GM19239 (cell line): ENCODE data around the gene PPFIA1.
"Not testable (repeated sequence)": the region's sequence is repeated elsewhere in the genome, so short reads cannot be mapped to it uniquely, and the experiment has no call there.

Source experiments
- DNase-seq: peaks from one replicate; pipeline ENCODE4 v3.0.0; 2011; ENCODE audit warnings: low spot score; ENCODE audit not compliant: insufficient read length
- FAIRE-seq: peaks from 2 replicates; lab custom pipeline; 2011; peaks lifted over from hg19 to GRCh38; lab: Jason Lieb, UNC

Gene PPFIA1

DNA sequence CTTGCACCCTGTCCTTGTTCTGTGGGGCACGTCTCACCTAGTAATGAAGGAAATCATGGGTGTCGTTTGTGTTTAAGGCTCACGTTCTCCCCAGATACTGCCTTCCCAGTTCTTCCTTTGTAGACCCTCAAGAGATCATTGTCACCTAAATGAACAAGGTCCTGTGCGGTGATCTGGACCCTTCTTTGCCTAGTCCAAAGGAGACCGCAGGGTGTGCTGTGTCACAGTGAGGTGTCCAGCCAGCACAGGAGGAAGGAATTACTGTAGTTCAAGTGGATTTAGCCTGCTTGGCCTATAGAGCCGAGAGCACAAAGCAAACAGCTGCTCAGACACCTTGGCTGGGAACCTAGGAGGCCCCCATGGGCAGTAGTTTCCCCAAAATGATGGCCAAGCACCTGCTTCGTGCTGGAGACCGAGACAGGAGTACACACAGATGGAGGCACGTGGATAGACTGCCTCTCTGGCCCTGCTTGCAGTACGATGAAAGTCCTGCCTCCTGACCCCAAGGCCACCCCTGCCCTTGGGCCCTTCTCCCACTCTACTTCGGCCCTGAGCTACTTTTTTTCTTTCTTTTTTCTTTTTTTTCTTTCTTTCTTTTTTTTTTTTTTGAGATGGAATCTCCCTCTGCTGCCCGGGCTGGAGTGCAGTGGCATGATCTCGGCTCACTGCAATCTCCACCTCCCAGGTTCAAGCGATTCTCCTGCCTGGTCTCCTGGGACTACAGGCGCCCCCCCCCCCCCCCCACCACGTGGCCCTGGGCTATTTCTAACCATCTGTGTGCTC is 19.4 kb upstream of the PPFIA1 start:
- no peak for DNase-seq
- no peak for FAIRE-seq

DNA sequence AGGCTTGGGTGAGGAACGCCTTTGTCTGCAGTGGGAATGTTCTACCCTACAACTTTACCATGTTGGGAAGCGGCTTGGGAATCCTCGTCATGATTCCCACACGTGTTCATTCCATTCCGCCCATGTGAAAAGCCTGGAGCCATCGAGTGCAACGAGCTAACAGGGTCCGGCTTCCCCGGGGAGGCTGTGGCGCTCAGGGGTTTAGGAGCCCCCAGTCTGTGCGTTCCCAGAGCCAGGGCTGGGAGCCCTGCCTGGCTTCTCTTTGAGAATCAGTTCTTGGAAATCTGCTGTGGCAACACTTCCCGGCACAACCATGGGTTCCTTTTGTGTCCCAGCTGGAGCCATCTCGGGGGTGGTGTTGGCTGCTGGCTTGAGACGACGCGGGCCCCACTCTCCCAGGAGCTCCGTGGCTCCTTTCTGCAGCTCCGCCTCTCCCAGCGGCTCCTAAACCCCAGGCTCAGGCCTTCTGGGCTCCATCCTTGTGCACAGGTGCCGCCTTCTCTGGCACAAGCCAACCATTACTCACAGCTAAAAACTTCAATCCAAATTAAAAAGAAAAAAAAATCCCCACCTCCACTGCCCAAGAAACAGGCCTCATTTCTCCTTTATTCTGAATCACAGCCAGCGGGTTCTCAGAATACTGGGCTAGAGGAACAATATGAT is 18.7 kb upstream of the PPFIA1 start:
- FAIRE-seq (no peak), DNase-seq (no peak)

DNA sequence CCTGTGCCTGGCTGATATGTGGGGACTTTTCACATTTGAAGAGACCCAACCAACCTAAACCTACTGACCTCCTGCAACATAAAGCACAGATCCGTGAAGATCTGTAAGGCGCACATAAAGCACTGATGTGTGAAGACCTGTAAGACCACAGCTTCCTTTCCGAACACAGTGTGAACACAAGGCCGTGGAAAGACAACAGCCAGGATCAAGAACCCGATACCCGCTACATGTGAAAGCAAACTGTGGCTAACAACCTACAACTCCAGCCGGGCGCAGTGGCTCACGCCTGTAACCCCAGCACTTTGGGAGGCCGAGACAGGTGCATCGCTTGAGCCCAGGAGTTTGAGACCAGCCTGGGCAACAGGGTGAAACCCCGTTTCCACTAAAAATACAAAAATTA is 17.6 kb upstream of the PPFIA1 start:
- DNase-seq (no peak), FAIRE-seq (no peak)

DNA sequence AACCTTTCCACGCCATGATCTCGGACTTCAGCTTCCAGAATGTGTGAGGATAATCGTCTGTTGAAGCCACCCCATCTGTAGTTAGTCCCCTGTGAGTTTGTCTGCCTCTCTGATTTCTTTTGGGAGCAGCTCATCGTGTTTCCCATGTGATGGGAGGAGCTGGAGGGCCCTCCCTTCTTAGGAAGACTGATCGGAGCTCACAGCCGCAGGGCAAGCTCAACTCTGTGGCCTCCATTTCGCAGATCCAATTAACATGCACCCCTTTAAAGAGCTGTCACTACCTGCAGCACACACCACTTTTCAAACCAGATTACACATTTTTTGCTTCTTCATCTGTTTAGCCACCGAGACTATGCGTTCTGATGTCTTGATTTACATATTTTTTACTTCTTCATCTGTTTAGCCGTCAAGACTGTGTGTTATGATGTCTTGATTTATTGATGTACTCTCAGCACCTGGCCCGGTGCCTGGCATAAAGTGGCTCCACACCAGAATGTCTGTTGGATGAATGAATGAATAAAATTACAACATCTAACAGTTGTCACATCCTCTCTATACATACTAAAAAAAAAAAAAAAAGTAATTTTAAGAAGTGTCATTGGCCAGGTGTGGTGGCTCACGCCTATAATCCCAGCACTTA is 14.9 kb upstream of the PPFIA1 start:
- DNase-seq (no peak), FAIRE-seq (no peak)

DNA sequence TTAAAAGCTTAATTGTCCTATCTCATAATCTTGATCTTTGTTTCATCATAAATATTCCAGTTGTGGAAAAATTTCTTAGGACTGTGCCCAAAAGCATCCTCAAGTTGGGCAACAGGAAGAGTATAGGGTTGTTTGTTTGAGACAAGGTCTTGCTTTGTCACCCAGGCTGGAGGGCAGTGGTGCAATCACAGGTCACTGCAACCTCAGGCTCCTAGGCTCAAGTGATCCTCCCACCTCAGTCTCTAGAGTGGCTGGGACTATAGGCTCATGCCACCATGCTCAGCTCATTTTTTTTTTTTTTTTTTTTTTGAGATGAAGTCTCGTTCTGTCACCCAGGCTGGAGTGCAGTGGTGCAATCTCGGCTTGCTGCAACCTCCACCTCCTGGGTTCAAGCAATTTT is 11.4 kb upstream of the PPFIA1 start:
- not testable (repeated sequence) for DNase-seq

DNA sequence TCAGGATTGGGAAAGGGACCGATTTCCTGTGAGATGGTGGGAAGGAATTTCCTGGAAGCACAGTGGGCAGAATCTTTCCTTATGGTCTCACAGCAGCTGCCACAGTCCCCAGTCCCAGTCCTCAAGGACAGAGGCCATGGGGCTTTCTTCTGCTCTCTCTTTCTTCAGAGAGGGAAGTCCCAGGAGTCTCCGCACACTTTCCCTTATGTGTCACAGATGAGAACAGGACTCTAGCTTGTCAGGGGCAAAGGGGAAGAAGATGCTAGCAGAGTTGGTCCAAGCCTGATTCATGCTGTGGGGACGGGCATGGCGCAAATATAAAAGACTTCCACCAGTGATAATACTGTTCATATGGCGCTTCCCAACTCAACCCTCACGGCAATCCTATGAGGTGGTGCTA is 7.5 kb upstream of the PPFIA1 start:
- DNase-seq: no peak
- no peak for FAIRE-seq

More for the DNA sequence above, 11.4 kb upstream of the PPFIA1 start:
- not testable (repeated sequence) for FAIRE-seq

DNA sequence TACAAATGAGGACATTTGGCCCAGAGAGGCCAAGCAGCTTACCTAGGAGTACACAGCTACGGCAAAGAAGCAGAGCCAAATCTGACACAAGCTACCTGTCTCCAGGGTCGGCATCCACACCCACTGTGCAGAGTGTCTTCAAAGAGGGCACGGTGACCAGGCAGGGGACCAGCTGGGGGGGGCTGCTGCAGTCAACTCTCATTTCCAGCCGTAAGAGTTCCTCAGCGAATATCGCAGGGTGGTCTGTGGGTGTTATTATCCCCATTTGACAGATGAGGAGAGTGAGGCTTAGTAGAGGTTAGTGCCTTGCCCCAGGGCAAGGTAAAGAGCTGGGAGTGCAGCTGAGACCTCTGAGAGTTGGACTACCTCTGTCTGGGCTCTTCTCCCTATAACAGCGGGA is 7.1 kb upstream of the PPFIA1 start:
- no peak for DNase-seq
- FAIRE-seq: no peak

DNA sequence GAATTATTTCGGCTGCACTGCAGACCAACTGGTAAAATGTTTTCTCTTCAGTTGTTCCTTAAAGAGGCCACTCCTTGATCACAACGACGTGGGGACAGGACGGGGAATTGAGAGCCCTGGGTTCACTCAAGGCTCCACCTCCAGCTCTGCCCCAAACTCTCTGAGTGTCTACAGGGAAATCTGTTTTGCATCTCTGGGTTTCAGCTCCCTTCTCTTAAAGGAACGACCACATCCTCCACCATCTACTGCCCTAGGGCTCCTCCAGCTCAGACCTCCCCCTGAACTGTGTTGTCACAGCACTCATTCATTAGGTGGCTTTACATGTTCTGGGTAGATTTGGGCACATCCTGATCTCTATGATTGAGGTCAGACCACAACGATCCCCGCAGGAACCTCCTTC is 5.1 kb upstream of the PPFIA1 start:
- no peak for FAIRE-seq
- DNase-seq: peak; percentile 37

DNA sequence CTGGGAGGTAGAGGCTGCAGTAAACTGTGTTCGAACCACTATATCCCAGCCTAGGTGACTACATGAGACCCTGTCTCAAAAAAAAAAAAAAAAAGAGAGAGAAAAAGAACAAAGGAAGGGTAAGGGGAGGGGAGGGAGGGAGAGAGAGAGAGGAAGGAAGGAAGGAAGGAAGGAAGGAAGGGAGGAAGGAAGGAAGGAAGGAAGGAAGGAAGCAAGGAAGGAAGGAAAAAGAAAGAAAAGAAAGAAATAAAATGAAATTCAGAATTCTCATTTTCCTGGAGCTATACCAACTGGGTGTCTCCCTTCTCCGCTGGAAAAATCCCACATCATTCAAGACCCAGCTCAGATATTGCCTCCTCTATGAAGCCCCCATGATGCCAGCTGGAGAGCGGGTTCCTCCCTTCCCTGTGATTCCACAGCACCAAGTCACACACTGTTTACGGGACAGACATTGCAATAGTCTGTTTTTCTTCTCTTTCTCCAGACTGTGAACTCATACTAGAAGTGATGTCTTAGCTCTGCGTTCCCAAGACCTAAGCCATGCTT is 3.0 kb upstream of the PPFIA1 start:
- DNase-seq (no peak), FAIRE-seq (no peak)

DNA sequence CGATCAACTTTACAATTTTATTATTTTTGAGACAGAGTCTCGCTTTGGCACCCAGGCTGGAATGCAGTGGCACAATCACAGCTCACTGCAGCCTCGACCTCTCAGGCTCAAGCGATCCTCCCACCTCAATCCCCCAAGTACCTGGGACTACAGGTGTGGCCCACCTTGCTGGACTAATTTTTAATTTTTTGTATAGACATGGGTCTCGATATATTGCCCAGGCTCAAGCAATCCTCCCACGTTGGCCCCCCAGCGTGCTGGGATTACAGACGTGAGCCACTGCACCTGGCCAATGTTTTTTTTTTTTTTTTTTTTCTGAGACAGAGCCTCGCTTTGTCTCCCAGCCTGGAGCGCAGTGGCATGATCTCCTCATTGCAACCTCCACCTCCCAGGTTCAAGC is 2.0 kb upstream of the PPFIA1 start:
- no peak for FAIRE-seq

DNA sequence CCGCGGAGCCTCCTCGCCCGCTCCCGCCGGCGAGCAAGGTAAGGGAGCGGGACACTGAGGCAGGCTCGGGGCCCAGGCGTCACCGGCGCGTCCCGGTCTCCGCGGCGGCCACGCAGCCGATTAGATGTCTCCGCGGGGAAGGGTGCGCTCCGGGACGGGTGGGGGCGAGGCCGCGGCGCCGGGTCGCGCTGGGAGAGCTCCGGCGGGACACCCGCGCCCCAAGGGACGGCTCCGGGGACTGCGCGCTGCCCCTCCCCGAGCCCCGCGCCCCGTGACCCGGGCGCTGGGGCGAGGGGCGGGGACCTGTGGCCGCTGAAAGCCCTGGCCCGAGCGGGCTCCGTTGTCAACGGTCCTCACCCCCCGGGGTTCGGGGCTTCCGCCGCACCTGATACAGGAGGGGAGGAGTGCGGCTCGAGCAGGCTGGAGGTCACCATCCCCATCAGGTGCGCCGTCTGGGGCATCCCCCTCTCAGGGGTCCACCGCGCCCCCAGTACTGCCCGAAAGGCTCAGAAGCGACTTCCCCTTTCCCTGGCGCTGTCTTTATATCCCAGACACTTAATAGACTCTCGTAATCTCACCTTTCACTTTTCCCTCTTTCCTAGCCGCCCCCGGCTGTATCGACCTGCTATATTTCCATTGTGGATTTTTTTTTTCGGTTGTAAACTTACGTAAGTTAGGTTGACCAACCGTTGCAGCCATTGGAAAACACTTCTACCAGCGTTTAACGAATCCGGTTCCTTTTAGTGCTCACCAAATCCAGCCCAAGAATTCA is 573 bp downstream of the PPFIA1 start:
- DNase-seq (peak; percentile 40), FAIRE-seq (no peak)

More for the DNA sequence above, 2.0 kb upstream of the PPFIA1 start:
- no peak for DNase-seq

DNA sequence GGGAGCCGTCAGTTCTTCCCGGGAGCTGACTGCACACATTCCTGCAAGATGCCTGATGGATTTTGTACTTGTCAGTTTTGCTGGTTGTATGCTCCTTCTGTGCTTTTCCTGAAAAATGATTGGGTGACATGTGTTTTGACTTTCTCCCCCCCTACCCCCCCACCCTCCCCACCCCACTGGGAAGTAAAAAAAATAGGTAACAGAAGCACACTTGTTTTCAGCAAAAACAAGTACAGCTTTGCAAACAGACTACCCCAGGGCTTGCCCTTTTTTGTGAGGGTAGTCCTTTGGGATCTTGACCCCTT is 1.1 kb downstream of the PPFIA1 start:
- no peak for DNase-seq
- FAIRE-seq: no peak

DNA sequence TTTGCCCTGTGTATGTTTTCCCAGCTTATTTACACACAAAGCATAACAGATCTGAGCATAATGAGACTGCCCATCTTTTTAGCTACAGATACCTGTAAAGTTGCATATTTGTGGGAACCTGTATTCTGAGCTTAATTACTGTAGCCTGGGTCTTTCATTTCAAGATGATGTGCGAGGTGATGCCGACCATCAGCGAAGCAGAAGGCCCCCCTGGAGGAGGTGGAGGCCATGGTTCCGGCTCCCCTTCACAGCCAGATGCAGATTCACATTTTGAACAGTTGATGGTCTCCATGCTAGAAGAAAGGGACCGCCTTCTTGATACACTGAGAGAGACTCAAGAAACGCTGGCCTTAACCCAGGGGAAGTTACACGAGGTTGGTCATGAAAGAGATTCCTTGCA is 1.5 kb downstream of the PPFIA1 start:
- FAIRE-seq: no peak

DNA sequence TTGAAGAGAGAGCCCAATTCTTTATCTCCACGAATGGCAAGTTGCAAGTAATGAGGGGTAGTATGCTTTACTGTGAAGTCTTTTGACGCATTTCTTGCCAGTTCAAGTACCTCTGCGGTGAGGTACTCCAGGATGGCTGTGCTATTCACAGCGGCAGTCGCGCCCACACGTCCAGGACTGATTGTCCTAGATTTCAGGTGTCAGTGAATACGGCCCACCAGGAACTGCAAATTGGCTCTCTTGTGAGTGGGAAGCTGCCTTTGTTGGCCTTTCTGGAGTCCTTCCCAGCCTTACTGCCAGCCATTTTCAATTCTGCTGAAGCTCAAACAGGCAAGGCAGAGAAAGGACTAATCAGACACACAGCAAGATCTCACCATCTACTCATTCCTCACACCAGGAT is 8.5 kb downstream of the PPFIA1 start:
- no peak for FAIRE-seq

More for the DNA sequence above, 1.5 kb downstream of the PPFIA1 start:
- no peak for DNase-seq

DNA sequence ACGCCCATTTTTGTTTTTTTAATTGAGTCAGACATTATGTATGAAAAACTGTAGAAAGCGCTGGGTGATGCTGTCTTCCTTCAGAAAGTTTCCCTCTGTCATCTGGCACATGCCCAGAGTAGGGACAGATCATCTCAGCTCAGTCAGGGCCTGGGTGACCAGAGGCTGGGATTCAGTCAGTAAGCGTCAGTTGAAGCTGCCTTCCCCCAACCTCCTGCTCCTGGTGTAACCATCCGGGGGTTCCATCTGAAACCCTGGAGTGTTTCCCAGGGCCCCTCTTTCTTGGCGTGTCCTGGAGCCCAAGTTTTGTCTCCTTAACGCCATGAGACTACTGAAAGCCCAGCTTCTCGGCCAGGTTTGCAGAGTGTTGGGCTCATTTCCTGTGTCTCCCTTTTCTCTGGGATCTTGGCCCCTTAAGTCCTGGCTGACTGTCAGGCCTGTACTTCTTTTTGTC is 10.7 kb downstream of the PPFIA1 start:
- no peak for DNase-seq
- FAIRE-seq: no peak

More for the DNA sequence above, 8.5 kb downstream of the PPFIA1 start:
- no peak for DNase-seq

DNA sequence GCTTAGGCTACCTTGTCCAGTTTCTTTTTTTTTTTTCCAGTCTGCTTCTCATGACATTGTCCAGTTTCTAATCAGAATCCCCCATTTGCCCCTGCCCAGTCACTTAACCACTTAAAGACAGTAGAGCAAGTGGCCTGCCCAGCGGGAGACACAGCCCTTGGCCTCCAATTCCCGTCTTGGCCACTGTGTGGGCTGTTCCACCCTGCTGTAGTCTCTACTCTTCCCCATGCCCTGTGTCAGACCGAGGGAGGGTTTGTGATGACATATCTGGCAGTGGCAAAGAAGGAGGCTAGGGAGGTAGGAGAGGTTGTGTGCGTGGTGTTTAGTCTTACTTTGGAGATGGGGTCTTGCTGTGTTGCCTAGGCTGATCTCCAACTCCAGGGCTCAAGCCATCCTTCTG is 11.5 kb downstream of the PPFIA1 start:
- no peak for DNase-seq
- FAIRE-seq: no peak

DNA sequence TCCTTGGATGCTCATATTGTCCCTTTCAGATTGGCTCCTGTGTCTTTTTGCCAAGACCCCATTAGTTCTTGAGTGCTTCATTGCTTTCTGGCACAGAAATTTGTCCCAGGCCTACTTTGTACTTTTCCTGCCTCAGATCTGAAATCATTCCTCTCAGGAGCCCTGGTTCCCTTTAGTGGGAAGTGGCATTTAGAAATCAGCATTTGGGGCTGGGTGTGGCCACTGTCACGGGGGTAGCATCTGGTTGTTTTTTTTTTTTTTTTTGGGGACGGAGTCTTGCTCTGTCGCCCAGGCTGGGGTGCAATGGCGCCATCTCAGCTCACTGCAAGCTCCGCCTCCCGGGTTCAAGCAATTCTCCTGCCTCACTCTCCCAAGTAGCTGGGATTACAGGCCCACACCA is 18.2 kb downstream of the PPFIA1 start:
- DNase-seq (no peak), FAIRE-seq (no peak)

DNA sequence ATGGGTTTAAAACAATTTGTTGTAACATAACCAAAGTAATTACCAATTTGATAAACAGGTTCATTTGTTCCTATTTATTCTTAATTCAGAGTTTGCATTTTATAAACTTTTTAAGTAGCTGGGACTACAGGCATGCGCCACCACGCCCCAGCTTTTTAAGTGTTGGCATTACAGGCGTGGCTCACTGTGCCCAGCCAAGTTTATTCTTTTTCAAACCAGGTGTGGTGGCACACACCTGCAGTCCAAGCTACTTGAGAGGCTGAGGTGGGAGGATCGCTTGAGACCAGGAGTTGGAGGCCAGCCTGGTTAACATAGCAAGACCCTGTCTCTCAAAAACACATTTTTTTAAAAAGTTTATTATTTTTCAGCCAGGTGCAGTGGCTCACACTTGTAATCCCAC is 19.1 kb downstream of the PPFIA1 start:
- DNase-seq: no peak
- no peak for FAIRE-seq

DNA sequence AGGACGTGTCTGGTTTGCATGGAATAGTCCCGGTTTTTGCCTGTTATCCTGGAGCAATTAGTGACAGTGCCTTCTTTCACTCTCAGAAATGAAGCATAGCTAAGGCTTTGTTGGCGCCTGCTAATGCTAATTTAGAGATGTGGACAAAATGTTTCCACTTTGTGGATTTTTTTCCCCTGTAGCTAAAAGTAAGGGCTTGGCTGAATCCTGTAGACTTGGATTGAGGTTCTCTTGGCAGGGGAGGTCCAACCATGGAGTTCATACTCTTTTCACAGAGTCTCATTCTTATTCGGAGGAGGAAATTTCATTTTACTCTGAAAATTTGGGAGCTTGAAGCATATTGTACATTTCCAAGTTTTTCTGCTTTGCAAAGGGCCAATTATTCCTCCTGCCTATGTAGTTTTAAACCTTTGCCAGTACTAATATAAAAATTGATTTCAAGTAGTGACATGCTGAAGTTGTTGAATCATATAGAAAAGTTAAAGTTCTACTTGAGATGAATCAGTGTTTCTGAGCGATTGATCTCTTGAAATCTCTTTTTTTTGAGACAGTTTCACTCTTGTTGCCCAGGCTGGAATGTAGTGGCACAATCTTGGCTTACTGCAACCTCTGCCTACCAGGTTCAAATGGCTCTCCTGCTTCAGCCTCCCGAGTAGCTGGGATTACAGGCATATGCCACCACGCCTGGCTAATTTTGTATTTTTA is 20.0 kb downstream of the PPFIA1 start:
- FAIRE-seq (no peak), DNase-seq (no peak)

DNA sequence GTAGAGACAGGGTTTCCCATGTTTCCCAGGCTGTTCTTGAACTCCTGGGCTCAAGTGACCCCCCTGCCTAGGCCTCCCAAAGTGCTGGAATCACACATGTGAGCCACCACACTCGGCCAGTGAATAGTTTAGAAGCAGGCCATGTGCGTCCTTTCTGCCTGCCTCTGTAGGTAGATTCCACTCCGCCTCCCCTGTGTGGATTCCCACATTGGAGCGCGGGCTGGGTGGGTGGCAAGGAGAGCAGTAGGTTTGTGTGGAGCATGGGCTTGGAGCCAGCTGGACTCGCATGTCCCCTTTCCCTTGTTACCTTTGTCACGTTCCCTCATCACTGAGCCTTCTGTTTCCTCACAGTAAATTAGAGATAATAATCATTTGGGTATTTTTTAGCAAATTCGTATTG is 21.7 kb downstream of the PPFIA1 start:
- FAIRE-seq: no peak
- DNase-seq: no peak
